ENCODE data around the gene CAMKMT. TPM values are rescaled to one million over a fixed set of nuclear protein-coding genes. Genes with fewer than 3 reads are reported as not detected.

CAMKMT gene
- total and polyA plus RNA-seq, 7 donors: 6.1 to 15.6 (median 11.6) TPM

GRCh38 chr2:44772669-44773378, 411.1 kb downstream of the CAMKMT start:
- H3K4me1 ChIP-seq: peaks cover 0 to 8% (median 7%) of the 10 kb centered on the region in 4 donors
- no peak for DNase-seq
- H3K27ac ChIP-seq: no peak overlapping the region
- TF ChIP-seq EP300 (IDR thresholded peaks at IDR 0.05) (no peak), POLR2AphosphoS5 (IDR thresholded peaks at IDR 0.05) (no peak)
- 68 to 81% methylated on average over 2 of the region's 2 CpGs for WGBS, 2 donors
- peaks cover 0 to 7% (median 0%) of the 10 kb centered on the region in 3 donors for H3K27me3 ChIP-seq
- no peak overlapping the region for H3K4me3 ChIP-seq
- H3K9me3 ChIP-seq: no peaks in the 10 kb centered on the region
- H3K36me3 ChIP-seq: no peaks in the 10 kb centered on the region
- intact Hi-C loops (cut with DNase I): no loop called here

- no peaks in the 10 kb centered on the region for H3K27me3 ChIP-seq
- H3K27ac ChIP-seq: no peak overlapping the region
- H3K36me3 ChIP-seq: no peaks in the 10 kb centered on the region
- no peak for DNase-seq
- H3K4me3 ChIP-seq: no peak overlapping the region
- H3K9me3 ChIP-seq: no peaks in the 10 kb centered on the region
- WGBS, 2 donors: 66 to 82% methylated on average over 4 of the region's 4 CpGs
- intact Hi-C loops (cut with DNase I): no loop called here
- TF ChIP-seq POLR2AphosphoS5 (IDR thresholded peaks at IDR 0.05) (no peak), EP300 (IDR thresholded peaks at IDR 0.05) (no peak), CTCF (IDR thresholded peaks at IDR 0.05) (no peak), POLR2A (IDR thresholded peaks at IDR 0.05) (no peak)
- H3K4me1 ChIP-seq: peaks cover 0 to 10% (median 7%) of the 10 kb centered on the region in 4 donors
Observed at GRCh38 chr2:44774826-44775492, 413.2 kb downstream of the CAMKMT start.

GRCh38 chr2:44777036-44777435, 415.3 kb downstream of the CAMKMT start:
- no peak for DNase-seq
- Histone ChIP-seq H3K4me3 (no peak overlapping the region), H3K36me3 (no peaks in the 10 kb centered on the region), H3K9me3 (peaks cover 0 to 3% (median under 1%) of the 10 kb centered on the region in 4 donors), H3K4me1 (peaks cover 0 to 10% (median 7%) of the 10 kb centered on the region in 4 donors), H3K27me3 (no peaks in the 10 kb centered on the region), H3K27ac (no peak overlapping the region)
- intact Hi-C loops (cut with DNase I): no loop called here
- TF ChIP-seq CTCF (IDR thresholded peaks at IDR 0.05): no peak
- no peak for TF ChIP-seq POLR2A (IDR thresholded peaks at IDR 0.05)
- TF ChIP-seq POLR2AphosphoS5 (IDR thresholded peaks at IDR 0.05): no peak
- TF ChIP-seq EP300 (IDR thresholded peaks at IDR 0.05): no peak
- 72 to 79% methylated on average over 6 of the region's 6 CpGs for WGBS, 2 donors

GRCh38 chr2:44777537-44777936, 415.8 kb downstream of the CAMKMT start:
- no peak for DNase-seq
- TF ChIP-seq EP300 (IDR thresholded peaks at IDR 0.05) (no peak), POLR2AphosphoS5 (IDR thresholded peaks at IDR 0.05) (no peak), POLR2A (IDR thresholded peaks at IDR 0.05) (no peak), CTCF (IDR thresholded peaks at IDR 0.05) (no peak)
- 25 to 28% methylated on average over 11 of the region's 11 CpGs for WGBS, 2 donors
- intact Hi-C loops (cut with DNase I): no loop called here
- H3K4me1 ChIP-seq: peaks cover 0 to 10% (median 7%) of the 10 kb centered on the region in 4 donors
- peaks cover 0 to 6% (median 3%) of the 10 kb centered on the region in 4 donors for H3K9me3 ChIP-seq
- no peak overlapping the region for H3K27ac ChIP-seq
- no peaks in the 10 kb centered on the region for H3K36me3 ChIP-seq
- H3K4me3 ChIP-seq: no peak overlapping the region
- no peaks in the 10 kb centered on the region for H3K27me3 ChIP-seq

GRCh38 chr2:44778221-44778654, 416.5 kb downstream of the CAMKMT start:
- Histone ChIP-seq H3K4me3 (no peak overlapping the region), H3K27me3 (no peaks in the 10 kb centered on the region), H3K36me3 (no peaks in the 10 kb centered on the region), H3K27ac (no peak overlapping the region), H3K9me3 (peaks cover 0 to 6% (median 3%) of the 10 kb centered on the region in 4 donors), H3K4me1 (peaks cover 0 to 10% (median 7%) of the 10 kb centered on the region in 4 donors)
- intact Hi-C loops (cut with DNase I): no loop called here
- DNase-seq: no peak
- 48 to 87% methylated on average over 13 of the region's 13 CpGs for WGBS, 2 donors
- TF ChIP-seq EP300 (IDR thresholded peaks at IDR 0.05): no peak
